ENCODE measurements around the gene LAMA1. TPM values are rescaled to one million over a fixed set of nuclear protein-coding genes. Genes with fewer than 3 reads are reported as not detected.

The LAMA1 gene
- total RNA-seq, 4 donors from 2014 or later = 1.2 to 3.0 (median 1.9) TPM

DNA sequence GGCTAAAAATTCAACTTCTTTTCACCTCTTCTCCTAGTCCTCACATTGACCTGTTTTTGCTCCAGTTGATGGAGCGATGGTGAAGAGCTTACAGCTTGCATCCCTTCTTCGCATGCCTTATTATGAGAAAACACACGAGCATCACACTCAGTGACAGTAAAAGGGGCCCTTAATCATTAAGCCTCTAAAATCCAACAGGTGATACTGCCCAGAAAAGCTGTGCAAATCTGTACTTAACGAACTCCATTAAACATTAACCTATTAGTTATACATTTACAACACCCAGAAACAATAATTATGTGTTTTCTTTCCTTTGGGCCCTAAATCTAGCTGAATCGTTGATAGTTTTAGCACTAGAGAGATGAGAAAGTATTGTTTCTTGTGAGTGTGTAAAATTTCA is 54.8 kb downstream of the LAMA1 start:
- H3K4me3 ChIP-seq = no peak overlapping the region
- TF ChIP-seq POLR2A (IDR thresholded peaks at IDR 0.05) = no peak
- TF ChIP-seq EP300 (IDR thresholded peaks at IDR 0.05) = no peak
- TF ChIP-seq CTCF (IDR thresholded peaks at IDR 0.05) = no peak
- DNase-seq (ENCODE audit: low spot score in 2 of 2) = no peak
- no peaks in the 10 kb centered on the region for H3K36me3 ChIP-seq
- WGBS, 2 donors = 92 to 93% methylated on average over 5 of the region's 5 CpGs
- H3K9me3 ChIP-seq = no peaks in the 10 kb centered on the region
- no peaks in the 10 kb centered on the region for H3K27me3 ChIP-seq
- no peaks in the 10 kb centered on the region for H3K4me1 ChIP-seq
- H3K27ac ChIP-seq = no peak overlapping the region

- TF ChIP-seq CTCF (IDR thresholded peaks at IDR 0.05) (no peak), EP300 (IDR thresholded peaks at IDR 0.05) (no peak), POLR2A (IDR thresholded peaks at IDR 0.05) (no peak)
- H3K4me1 ChIP-seq = no peaks in the 10 kb centered on the region
- no peak for DNase-seq (ENCODE audit: low spot score in 2 of 2)
- 72 to 79% methylated on average over 9 of the region's 9 CpGs for WGBS, 2 donors
- no peak overlapping the region for H3K27ac ChIP-seq
- H3K36me3 ChIP-seq = no peaks in the 10 kb centered on the region
- no peak overlapping the region for H3K4me3 ChIP-seq
- H3K27me3 ChIP-seq = no peaks in the 10 kb centered on the region
- no peaks in the 10 kb centered on the region for H3K9me3 ChIP-seq
These were observed 55.4 kb downstream of the LAMA1 start for GRCh38 chr18:7062236-7062635.

DNA sequence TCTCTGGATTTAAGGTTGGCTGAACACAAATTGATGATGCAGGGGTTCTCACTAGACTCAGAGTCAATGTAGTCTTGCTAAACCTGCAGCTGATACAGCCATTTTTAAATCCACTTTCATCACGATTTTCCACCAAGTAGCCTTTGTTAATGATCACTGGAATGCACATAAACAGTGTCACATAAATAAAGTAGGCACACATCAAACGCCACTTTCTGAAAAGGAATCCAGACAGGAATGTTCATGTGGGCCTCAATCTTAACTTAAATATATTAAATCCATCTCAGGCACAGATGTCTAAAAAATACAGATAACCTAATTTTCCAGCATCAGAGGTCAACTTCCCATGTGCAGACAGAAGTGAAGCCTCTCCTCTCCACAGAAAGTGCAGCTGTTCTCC is 58.3 kb downstream of the LAMA1 start:
- Histone ChIP-seq H3K27ac (no peak overlapping the region), H3K4me3 (no peak overlapping the region), H3K27me3 (no peaks in the 10 kb centered on the region), H3K36me3 (no peaks in the 10 kb centered on the region), H3K4me1 (no peaks in the 10 kb centered on the region), H3K9me3 (no peaks in the 10 kb centered on the region)
- WGBS, 2 donors = 54 to 64% methylated on average over 2 of the region's 2 CpGs
- DNase-seq (ENCODE audit: low spot score in 2 of 2) = no peak
- TF ChIP-seq POLR2A (IDR thresholded peaks at IDR 0.05) = no peak
- no peak for TF ChIP-seq CTCF (IDR thresholded peaks at IDR 0.05)
- TF ChIP-seq EP300 (IDR thresholded peaks at IDR 0.05) = no peak

DNA sequence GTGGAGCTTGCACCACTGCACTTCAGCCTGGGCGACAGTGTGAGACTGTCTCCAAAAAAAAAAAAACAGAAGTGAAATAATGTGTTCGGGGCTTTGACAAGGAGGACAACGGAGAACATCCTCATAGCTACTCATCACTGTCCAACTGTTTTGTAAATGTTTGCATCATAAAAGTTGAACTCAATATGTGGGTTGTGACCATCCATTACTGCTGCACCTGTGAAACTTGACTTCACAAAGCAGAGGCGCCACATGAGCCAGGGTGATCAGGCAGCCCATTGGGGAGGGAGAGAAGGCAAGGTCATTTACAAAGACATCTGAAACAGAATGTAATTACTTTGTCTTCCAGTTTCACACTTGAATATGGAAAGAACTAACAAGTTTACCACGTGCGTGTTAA is 61.6 kb downstream of the LAMA1 start:
- DNase-seq (ENCODE audit: low spot score in 2 of 2) = no peak
- Histone ChIP-seq H3K9me3 (no peaks in the 10 kb centered on the region), H3K4me1 (no peaks in the 10 kb centered on the region), H3K36me3 (no peaks in the 10 kb centered on the region), H3K4me3 (no peak overlapping the region), H3K27ac (no peak overlapping the region), H3K27me3 (no peaks in the 10 kb centered on the region)
- TF ChIP-seq CTCF (IDR thresholded peaks at IDR 0.05) = no peak
- TF ChIP-seq EP300 (IDR thresholded peaks at IDR 0.05) = no peak
- no peak for TF ChIP-seq POLR2A (IDR thresholded peaks at IDR 0.05)
- 89 to 96% methylated on average over 6 of the region's 6 CpGs for WGBS, 2 donors

GRCh38 chr18:7049951-7050350 is 67.6 kb downstream of the LAMA1 start:
- no peak overlapping the region for H3K4me3 ChIP-seq
- no peaks in the 10 kb centered on the region for H3K9me3 ChIP-seq
- H3K27ac ChIP-seq = no peak overlapping the region
- WGBS, 2 donors = 50 to 71% methylated on average over 5 of the region's 5 CpGs
- no peaks in the 10 kb centered on the region for H3K27me3 ChIP-seq
- no peak for DNase-seq (ENCODE audit: low spot score in 2 of 2)
- no peaks in the 10 kb centered on the region for H3K4me1 ChIP-seq
- no peak for TF ChIP-seq CTCF (IDR thresholded peaks at IDR 0.05)
- no peak for TF ChIP-seq POLR2A (IDR thresholded peaks at IDR 0.05)
- TF ChIP-seq EP300 (IDR thresholded peaks at IDR 0.05) = no peak
- H3K36me3 ChIP-seq = no peaks in the 10 kb centered on the region

Measured in tibial nerve (tissue), 4 donors.